HUES6 (cell line): ENCODE measurements around the gene ERP44.

Experiments
- H3K27ac ChIP-seq: 2 replicates; pipeline ENCODE4 v1.7.0; 2013; ENCODE audit warnings: low read depth, mild to moderate bottlenecking, low read length, inconsistent platforms
- H3K27me3 ChIP-seq: 2 replicates; pipeline ENCODE4 v1.6.1; 2013; ENCODE audit warnings: low read length; ENCODE audit not compliant: control insufficient read depth, insufficient read depth
- H3K36me3 ChIP-seq: 2 replicates; pipeline ENCODE4 v1.6.1; 2013; ENCODE audit warnings: low read length; ENCODE audit not compliant: control insufficient read depth, insufficient read depth
- H3K4me1 ChIP-seq: 2 replicates; pipeline ENCODE4 v1.6.1; 2013; ENCODE audit warnings: low read length; ENCODE audit not compliant: control insufficient read depth, insufficient read depth
- H3K4me3 ChIP-seq: 2 replicates; pipeline ENCODE4 v1.5.1; 2013; ENCODE audit warnings: low read depth, low read length
- H3K9ac ChIP-seq: one replicate; pipeline ENCODE4 v1.6.1; 2013; ENCODE audit warnings: mild to moderate bottlenecking, low read length
- H3K9me3 ChIP-seq: 2 replicates; pipeline ENCODE4 v1.6.1; 2013; ENCODE audit warnings: low read depth, low read length; ENCODE audit not compliant: control insufficient read depth, insufficient read depth

ERP44 gene

GRCh38 chr9:99948482-99948881 is 150.3 kb downstream of the ERP44 start:
- no peaks in the 10 kb centered on the region for H3K9me3 ChIP-seq
- H3K4me3 ChIP-seq, result no peak overlapping the region
- H3K27me3 ChIP-seq, result no peaks in the 10 kb centered on the region
- H3K27ac ChIP-seq, result no peak overlapping the region
- no peaks in the 10 kb centered on the region for H3K36me3 ChIP-seq
- H3K4me1 ChIP-seq, result no peaks in the 10 kb centered on the region
- H3K9ac ChIP-seq, result no peak overlapping the region

- H3K36me3 ChIP-seq, result no peaks in the 10 kb centered on the region
- H3K4me3 ChIP-seq, result no peak overlapping the region
- H3K9me3 ChIP-seq, result no peaks in the 10 kb centered on the region
- H3K4me1 ChIP-seq, result no peaks in the 10 kb centered on the region
- H3K27me3 ChIP-seq, result no peaks in the 10 kb centered on the region
- H3K9ac ChIP-seq, result no peak overlapping the region
- no peak overlapping the region for H3K27ac ChIP-seq
Observed at GRCh38 chr9:99947395-99947794, 151.4 kb downstream of the ERP44 start.

DNA sequence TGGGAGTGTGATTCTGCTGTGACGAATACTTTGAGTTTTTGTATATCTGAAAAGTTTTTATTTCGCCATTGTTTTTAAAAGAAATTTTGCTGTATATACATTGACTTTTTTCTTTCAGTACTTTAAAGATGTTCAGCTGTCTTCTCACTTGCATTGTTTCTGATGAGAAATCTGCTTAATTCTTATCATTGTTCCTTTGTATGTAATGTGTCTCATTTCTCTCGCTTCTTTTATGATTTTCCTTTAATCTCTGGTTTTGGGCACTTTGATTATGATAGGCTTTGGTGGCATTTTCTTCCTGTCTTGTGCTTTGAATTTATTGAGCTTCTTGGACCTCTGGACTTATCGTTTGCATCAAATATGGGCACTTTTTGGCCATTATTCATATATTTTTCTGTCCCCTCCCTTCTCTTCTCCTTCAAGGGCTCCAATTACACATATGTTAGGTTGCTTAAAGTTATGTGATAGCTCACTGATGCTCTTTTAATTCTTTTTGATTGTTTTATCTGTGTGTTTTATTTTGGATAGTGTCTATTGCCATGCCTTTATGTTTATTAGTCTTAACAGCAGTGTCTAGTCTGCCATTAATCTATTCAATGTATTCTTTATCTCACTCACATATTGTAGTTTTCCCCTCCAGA is 161.7 kb downstream of the ERP44 start:
- H3K4me3 ChIP-seq, result no peak overlapping the region
- no peak overlapping the region for H3K9ac ChIP-seq
- H3K27ac ChIP-seq, result no peak overlapping the region
- H3K9me3 ChIP-seq, result peaks cover 8% of the 10 kb centered on the region; the same call in 1 of the 2 replicates
- no peaks in the 10 kb centered on the region for H3K4me1 ChIP-seq
- no peaks in the 10 kb centered on the region for H3K36me3 ChIP-seq
- no peaks in the 10 kb centered on the region for H3K27me3 ChIP-seq

DNA sequence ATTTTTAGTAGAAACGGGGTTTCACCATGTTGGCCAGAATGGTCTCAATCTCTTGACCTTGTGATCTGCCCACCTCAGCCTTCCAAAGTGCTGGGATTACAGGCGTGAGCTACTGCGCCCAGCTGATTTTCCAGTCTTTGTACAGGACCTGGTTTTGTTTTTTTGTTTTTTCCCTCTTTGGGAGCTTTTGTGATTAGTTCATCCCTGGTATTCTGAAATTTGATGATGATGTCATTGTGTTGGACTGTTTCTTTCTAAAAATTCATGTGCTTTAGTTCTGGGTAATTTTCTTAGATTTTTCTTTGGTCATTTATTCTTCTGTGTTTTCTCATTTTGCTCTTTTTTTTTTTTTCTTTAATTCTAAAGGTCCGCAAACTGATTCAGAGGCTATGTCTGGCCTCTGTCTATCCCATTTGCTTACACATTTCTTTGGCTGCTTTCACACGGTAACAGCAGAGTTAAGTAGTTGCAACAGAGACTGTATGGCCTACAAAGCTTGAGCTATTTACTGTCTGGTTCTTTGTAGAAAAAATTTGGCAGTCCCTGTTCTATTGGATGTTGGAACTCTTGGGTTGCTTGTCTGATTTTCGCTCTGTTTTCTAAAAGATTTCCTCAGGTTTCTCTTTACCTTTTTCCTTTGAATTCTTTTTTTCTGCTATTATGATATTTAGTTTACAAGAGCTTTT is 167.5 kb downstream of the ERP44 start:
- no peaks in the 10 kb centered on the region for H3K36me3 ChIP-seq
- no peak overlapping the region for H3K9ac ChIP-seq
- H3K4me3 ChIP-seq, result no peak overlapping the region
- H3K27ac ChIP-seq, result no peak overlapping the region
- H3K9me3 ChIP-seq, result 0 out of 2 replicates have a peak, but pooled peaks cover 4% of the 10 kb centered on the region
- no peaks in the 10 kb centered on the region for H3K27me3 ChIP-seq
- H3K4me1 ChIP-seq, result no peaks in the 10 kb centered on the region

GRCh38 chr9:99929652-99930051 is 169.1 kb downstream of the ERP44 start:
- H3K9me3 ChIP-seq, result peaks cover 15% of the 10 kb centered on the region; the same call in 1 of the 2 replicates
- no peak overlapping the region for H3K4me3 ChIP-seq
- H3K27ac ChIP-seq, result no peak overlapping the region
- no peak overlapping the region for H3K9ac ChIP-seq
- no peaks in the 10 kb centered on the region for H3K27me3 ChIP-seq
- no peaks in the 10 kb centered on the region; the same call in 1 of the 2 replicates for H3K36me3 ChIP-seq
- H3K4me1 ChIP-seq, result no peaks in the 10 kb centered on the region
